Fibroblast of lung (primary cell): ENCODE measurements around the gene ERCC6L2. TPM values are rescaled to one million over a fixed set of nuclear protein-coding genes. Genes with fewer than 3 reads are reported as not detected.

ENCODE experiments used
- DNase-seq, 2 donors: peaks; one replicate each; pipeline versions ENCODE4 v3.0.0 to v3.0.0-alpha.2; 2010; ENCODE audit warnings: low read depth in 2 of 2
- H2AFZ ChIP-seq: 2 replicates; pipeline ENCODE4 v1.5.1; 2012; ENCODE audit warnings: low read length, control low read depth, inconsistent platforms
- H3K27ac ChIP-seq: 2 replicates; pipeline ENCODE4 v1.5.1; 2011; ENCODE audit warnings: low read length, control low read depth; ENCODE audit not compliant: insufficient read depth
- H3K27me3 ChIP-seq: 2 replicates; pipeline ENCODE4 v1.5.1; 2011; ENCODE audit warnings: mild to moderate bottlenecking, low read length; ENCODE audit not compliant: control insufficient read depth, insufficient read depth
- H3K36me3 ChIP-seq: 2 replicates; pipeline ENCODE4 v1.5.1; 2011; ENCODE audit warnings: low read length; ENCODE audit not compliant: control insufficient read depth, insufficient read depth
- H3K4me1 ChIP-seq: 2 replicates; pipeline ENCODE4 v1.5.1; 2011; ENCODE audit warnings: low read length; ENCODE audit not compliant: control insufficient read depth, insufficient read depth; ENCODE audit errors: extremely low read depth
- H3K4me2 ChIP-seq: 2 replicates; pipeline ENCODE4 v1.5.1; 2011; ENCODE audit warnings: low read length, control low read depth; ENCODE audit not compliant: insufficient read depth; ENCODE audit errors: extremely low read depth
- H3K4me3 ChIP-seq, 4 experiments: fragments of 200-600 bp in 1 of 4; sonication (generic) in 1 of 4; replicated peaks in 1 of 4; 2 replicates each; pipeline ENCODE4 v1.5.1; 2011 to 2016; ENCODE audit warnings: low read length in 4 of 4, low read depth in 3 of 4, mild to moderate bottlenecking in 3 of 4, control low read depth in 2 of 4, inconsistent platforms in 1 of 4, mixed read lengths in 1 of 4; ENCODE audit not compliant: insufficient read depth in 1 of 4; ENCODE audit errors: control extremely low read depth in 1 of 4
- H3K79me2 ChIP-seq: 2 replicates; pipeline ENCODE4 v1.5.1; 2012; ENCODE audit warnings: mild to moderate bottlenecking, low read length, inconsistent platforms; ENCODE audit not compliant: control insufficient read depth, insufficient read depth
- H3K9ac ChIP-seq: 2 replicates; pipeline ENCODE4 v1.5.1; 2011; ENCODE audit warnings: mild to moderate bottlenecking, low read length, control low read depth; ENCODE audit not compliant: insufficient read depth
- H3K9me3 ChIP-seq: 2 replicates; pipeline ENCODE4 v1.5.1; 2012; ENCODE audit warnings: low read depth, low read length; ENCODE audit not compliant: control insufficient read depth, insufficient read depth
- H4K20me1 ChIP-seq: 2 replicates; pipeline ENCODE4 v1.5.1; 2011; ENCODE audit warnings: low read length; ENCODE audit not compliant: control insufficient read depth, insufficient read depth; ENCODE audit errors: extremely low read depth
- CTCF ChIP-seq, 2 donors: IDR thresholded peaks in 1 of 2; conservative IDR thresholded peaks in 1 of 2; 1 replicate in 1 of 2; 2 replicates in 1 of 2; pipeline ENCODE4 v1.5.1; 2011 to 2012; ENCODE audit warnings: low read length in 2 of 2, control low read depth in 1 of 2, inconsistent platforms in 1 of 2, low read depth in 1 of 2, mild to moderate bottlenecking in 1 of 2
- EZH2 ChIP-seq: IDR thresholded peaks from 2 replicates; pipeline ENCODE4 v1.5.1; 2012; ENCODE audit warnings: low read length, control low read depth, mild to moderate bottlenecking; ENCODE audit errors: missing control alignments
- polyA plus RNA-seq, 2 donors: library from polyadenylated mRNA; depleted of rRNA in 1 of 2; stranded (reverse) in 1 of 2; unstranded in 1 of 2; fragments of >200 nt; gene quantifications; 2 replicates each; pipeline ENCODE4 v1.2.1, GENCODE V29; 2011 to 2012; ENCODE audit warnings: missing spikeins in 1 of 2
- total RNA-seq: library from RNA; depleted of rRNA; stranded (reverse); fragments of >200 nt; gene quantifications from 2 replicates; pipeline ENCODE4 v1.2.1, GENCODE V29; 2014

Gene ERCC6L2
- total and polyA plus RNA-seq, 2 donors (not counting 1 experiment from before 2014, with no cell fraction given) = 45.0 to 117 TPM

GRCh38 chr9:95891067-95891671 is 15.7 kb downstream of the ERCC6L2 start:
- H3K9ac ChIP-seq = no peak overlapping the region
- no peak overlapping the region for H3K27ac ChIP-seq
- no peak overlapping the region for H3K4me3 ChIP-seq
- H4K20me1 ChIP-seq = no peaks in the 10 kb centered on the region
- H3K9me3 ChIP-seq = no peaks in the 10 kb centered on the region
- no peaks in the 10 kb centered on the region for H3K36me3 ChIP-seq
- H3K27me3 ChIP-seq = no peaks in the 10 kb centered on the region
- H3K79me2 ChIP-seq = no peaks in the 10 kb centered on the region
- no peak overlapping the region for H3K4me2 ChIP-seq
- no peaks in the 10 kb centered on the region for H3K4me1 ChIP-seq
- H2AFZ ChIP-seq = no peak overlapping the region
- TF ChIP-seq EZH2 = no peak
- no peak for TF ChIP-seq CTCF (conservative IDR thresholded peaks at IDR 0.05 in 1 of 2, IDR thresholded peaks at IDR 0.05 in 1 of 2; ENCODE audit: low read depth in 1 of 2, low read length in 2 of 2)
- peak in 1 of 2 donors; percentile 43 for DNase-seq

GRCh38 chr9:95892690-95893089 is 17.2 kb downstream of the ERCC6L2 start:
- no peak overlapping the region for H3K9ac ChIP-seq
- no peak for DNase-seq
- H3K4me3 ChIP-seq = no peak overlapping the region
- no peak overlapping the region for H2AFZ ChIP-seq
- H3K27me3 ChIP-seq = no peaks in the 10 kb centered on the region
- H3K9me3 ChIP-seq = no peaks in the 10 kb centered on the region
- no peaks in the 10 kb centered on the region for H3K36me3 ChIP-seq
- H4K20me1 ChIP-seq = no peaks in the 10 kb centered on the region
- no peak overlapping the region for H3K4me2 ChIP-seq
- TF ChIP-seq CTCF (conservative IDR thresholded peaks at IDR 0.05 in 1 of 2, IDR thresholded peaks at IDR 0.05 in 1 of 2; ENCODE audit: low read depth in 1 of 2, low read length in 2 of 2) (no peak), EZH2 (no peak)
- H3K4me1 ChIP-seq = no peaks in the 10 kb centered on the region
- H3K27ac ChIP-seq = no peak overlapping the region
- no peaks in the 10 kb centered on the region for H3K79me2 ChIP-seq

DNA sequence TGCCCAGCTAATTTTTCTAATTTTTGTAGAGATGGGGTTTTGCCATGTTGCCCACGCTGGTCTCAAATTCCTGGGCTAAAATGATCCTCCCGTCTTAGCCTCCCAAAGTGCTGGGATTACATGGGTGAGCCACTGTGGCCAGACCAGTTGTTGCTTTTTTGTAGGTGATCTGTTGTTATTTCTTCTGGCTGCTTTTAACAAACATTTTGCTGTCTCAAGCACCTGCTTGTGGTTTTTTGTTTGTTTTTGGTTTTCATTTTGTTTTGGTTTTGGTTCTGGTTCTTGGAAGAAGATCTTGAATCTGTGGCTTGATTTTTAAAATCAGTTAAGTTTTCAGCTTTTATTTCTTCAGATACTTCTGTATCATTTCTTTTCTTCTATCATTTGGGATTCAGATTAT is 21.1 kb downstream of the ERCC6L2 start:
- Histone ChIP-seq H4K20me1 (no peaks in the 10 kb centered on the region), H3K4me3 (no peak overlapping the region), H3K9ac (no peak overlapping the region), H3K9me3 (no peaks in the 10 kb centered on the region), H3K4me2 (no peak overlapping the region), H3K79me2 (no peaks in the 10 kb centered on the region), H3K27ac (no peak overlapping the region), H3K36me3 (peaks cover 1% of the 10 kb centered on the region), H3K27me3 (no peaks in the 10 kb centered on the region), H2AFZ (no peak overlapping the region), H3K4me1 (no peaks in the 10 kb centered on the region)
- no peak for TF ChIP-seq EZH2
- TF ChIP-seq CTCF (conservative IDR thresholded peaks at IDR 0.05 in 1 of 2, IDR thresholded peaks at IDR 0.05 in 1 of 2; ENCODE audit: low read depth in 1 of 2, low read length in 2 of 2) = no peak
- DNase-seq = no peak
